HT-29 (cell line): Measurements from ENCODE around the gene IGSF21. TPM values are rescaled to one million over a fixed set of nuclear protein-coding genes. Genes with fewer than 3 reads are reported as not detected.

Experiments used
- DNase-seq: peaks from one replicate; pipeline ENCODE4 v3.0.0-alpha.2; 2015; ENCODE audit warnings: low spot score
- total RNA-seq: library from RNA; depleted of rRNA; stranded (reverse); fragments of >200 nt; shearing (Covaris generic); gene quantifications from 2 replicates; pipeline ENCODE4 v1.2.3, GENCODE V29; 2014

Gene IGSF21
- total RNA-seq, 1 experiment from 2014 or later, result not detected

DNA sequence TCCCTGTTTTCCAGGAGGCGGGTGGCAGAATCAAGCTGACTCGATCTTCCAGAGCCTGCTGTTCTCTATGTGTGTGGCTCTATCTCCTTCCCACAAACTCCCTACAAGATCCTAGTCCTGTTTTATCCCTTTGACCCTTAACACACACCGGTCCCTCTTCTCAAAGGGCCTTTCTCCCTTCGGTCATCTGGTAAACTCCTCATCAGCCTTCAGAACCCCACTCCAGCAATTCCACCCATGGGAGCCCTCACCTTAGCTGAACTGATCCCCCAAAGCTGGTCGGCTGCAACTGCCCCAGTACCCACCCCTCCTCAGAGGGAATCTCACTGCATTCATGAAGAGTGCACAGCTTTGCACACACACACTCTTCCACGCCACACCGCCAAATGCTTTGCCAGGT lies 184.9 kb downstream of the IGSF21 start:
- no peak for DNase-seq

DNA sequence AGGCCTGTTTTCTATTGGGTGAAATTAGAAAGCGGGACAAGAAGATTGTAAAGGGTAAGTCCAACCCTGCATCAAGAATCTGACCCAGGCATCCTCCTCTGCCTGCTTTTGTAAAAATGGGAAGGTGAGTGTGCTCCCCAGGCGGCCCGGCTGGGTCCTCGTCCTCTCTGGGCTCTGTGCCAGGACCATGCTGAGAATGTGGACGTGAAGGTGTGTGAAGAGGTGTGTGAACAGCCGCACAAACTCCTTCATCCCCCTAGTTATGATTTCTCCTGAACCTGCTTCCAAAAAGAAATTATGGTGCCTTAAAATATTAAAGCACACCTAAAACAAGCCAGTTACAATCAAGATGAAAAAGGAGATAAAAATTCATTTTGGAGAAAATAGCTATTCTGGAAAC lies 185.7 kb downstream of the IGSF21 start:
- no peak for DNase-seq

DNA sequence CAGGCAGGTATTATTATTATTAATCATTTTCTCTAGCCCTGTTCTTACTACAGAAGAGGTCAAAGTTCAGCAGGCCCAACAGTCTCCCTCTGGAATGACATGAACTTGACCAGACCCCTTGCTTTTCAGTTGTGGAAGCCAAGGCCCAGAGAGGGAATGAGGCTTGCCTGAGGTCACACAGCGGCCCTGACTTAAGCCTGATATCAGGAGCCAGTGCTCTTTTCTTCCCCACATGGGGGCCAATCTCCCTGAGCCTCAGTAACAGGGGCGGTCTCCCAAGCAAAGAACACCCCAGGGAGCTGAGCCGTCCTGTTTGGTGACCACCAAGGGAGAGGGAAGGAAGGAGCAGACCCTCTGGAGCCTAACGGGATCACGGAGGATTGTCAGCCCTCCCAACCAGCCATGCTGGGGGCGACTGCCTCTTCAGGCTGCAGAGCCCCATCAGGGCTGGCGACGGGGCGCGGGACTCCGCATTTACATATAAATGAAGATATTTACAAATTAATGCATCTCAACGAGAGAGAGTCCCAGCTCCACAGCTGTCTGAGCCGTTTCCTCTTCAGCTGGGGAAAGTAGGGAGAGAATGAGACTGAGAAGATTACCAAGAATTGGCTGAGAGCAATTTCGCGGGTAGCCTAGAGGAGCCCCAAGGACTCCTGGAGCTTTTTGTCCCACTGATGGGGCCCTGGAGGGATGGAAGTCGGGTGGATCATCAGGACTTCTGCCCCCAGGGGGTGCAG lies 187.0 kb downstream of the IGSF21 start:
- no peak for DNase-seq

DNA sequence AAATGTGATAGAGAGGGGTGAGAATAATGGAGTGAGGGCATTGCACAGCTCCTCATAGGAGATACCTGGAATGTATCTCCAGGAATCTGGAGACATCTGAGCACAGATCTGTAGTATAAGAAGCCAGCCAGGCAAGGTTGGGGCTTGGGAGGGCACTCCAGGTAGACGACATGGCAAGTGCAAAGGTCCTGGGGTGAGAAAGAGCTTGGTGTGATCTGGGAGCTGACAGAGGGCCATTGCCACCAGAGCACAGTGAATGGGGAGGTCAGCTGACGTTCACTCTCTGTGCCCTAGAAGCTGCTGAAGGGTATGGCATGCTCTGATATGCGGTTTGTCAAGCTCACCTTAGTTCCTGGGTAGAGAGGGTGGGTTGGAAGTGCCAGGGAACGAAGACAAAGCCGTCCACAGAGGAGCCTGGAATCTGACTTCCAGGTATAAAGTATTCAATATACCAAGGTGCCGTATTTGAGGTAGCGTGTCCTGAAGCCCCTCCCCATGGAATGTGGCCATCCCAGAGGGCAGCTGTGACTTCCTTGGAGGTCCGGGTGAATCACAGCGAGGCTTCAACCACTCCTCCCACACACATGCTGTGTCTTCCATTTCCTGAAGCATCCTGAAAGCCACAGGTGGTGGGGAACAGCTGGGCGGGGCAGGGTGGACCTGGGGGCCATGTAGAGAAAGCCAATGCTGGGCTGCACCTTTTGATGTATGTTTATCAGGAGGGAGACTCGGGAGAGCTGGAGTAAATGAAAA lies 190.5 kb downstream of the IGSF21 start:
- DNase-seq, result no peak

DNA sequence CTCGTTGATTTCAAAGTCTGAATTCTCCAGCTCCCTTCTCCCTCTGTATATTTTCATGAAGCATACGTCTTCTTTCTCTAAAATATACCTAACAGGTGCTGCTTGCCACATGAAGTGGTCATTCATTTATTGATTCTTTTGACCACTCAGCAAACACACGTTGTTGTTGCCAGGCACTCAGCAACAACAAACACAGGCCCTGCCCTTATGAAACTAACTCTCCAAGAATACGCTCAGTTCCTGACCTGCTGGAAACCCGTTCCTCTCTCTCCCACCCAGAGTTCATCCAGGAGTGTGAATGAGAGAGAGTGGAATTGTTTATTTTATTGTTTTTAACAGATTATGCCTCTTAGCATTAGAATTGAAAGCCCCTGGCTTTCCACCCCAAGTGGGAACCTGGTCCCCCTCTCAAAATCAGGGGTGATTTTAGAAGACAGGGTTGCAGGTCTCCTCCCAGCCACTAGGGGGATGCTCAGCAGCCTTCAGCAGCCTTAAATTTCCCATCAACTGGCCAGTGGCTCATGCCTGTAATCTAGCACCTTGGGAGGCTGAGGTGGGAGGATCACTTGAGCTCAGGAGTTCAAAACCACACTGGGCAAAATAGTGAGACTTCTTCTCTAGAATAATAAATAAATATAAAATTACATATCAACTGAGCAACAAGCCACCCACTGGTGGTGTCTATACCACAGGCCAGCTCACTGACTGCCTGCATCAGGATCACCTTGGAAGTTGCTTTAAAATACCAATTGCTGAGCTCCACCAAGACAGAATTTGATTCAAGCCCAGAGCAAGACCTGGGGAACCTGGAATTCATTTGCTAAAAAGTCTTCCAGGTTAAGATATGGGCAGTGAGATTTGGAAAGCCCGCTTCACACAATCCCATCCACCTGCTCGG lies 192.1 kb downstream of the IGSF21 start:
- peak; percentile 61 for DNase-seq

DNA sequence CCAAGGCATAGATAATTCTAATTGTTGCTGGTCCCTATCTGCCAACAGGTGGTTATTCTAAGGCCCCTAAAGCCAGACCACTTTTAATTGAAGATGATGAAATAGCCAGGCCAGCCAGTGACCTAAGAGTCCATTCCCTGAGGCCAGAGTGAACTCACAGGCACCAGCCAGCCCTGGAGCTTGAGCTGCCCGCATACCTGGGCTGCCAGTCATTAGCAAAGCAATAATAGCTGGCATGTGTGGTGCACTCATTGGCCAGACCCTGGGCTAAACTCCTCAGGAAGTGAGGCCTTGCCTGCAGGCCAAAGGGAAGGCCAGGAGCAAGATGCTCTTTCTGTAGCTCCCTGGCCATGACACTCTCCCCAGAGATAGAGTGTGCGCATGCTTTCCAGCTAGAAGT lies 192.8 kb downstream of the IGSF21 start:
- no peak for DNase-seq

DNA sequence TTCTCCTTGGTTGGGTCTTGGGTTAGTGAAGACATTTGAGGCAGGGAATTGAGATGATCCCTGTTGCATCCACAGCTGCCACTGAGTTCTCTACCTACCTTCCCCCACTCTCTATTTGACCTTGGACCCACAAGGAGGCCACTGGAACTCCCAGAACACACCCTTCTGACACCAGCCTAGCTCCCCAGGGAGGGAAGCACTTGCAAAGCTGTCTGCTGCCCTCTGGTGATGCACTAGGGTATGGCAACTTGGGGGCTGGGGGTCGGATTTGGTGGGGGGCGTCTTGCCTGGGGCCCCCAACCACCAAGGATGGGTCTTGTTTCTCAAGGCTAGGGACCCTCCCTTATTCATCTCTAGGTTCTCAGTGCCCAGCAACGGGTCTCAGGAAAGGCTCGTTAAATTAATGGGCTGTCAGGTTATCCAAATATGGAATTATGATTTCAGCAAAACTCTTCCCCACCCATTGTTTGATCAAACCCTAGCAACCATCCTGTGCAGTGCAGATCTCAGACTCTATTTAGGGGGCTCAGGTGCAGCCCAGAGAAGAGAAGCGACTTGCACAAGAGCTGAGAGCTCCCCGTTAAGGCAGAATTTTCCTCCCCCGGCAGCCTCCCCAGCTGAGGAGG lies 195.3 kb downstream of the IGSF21 start:
- no peak for DNase-seq

DNA sequence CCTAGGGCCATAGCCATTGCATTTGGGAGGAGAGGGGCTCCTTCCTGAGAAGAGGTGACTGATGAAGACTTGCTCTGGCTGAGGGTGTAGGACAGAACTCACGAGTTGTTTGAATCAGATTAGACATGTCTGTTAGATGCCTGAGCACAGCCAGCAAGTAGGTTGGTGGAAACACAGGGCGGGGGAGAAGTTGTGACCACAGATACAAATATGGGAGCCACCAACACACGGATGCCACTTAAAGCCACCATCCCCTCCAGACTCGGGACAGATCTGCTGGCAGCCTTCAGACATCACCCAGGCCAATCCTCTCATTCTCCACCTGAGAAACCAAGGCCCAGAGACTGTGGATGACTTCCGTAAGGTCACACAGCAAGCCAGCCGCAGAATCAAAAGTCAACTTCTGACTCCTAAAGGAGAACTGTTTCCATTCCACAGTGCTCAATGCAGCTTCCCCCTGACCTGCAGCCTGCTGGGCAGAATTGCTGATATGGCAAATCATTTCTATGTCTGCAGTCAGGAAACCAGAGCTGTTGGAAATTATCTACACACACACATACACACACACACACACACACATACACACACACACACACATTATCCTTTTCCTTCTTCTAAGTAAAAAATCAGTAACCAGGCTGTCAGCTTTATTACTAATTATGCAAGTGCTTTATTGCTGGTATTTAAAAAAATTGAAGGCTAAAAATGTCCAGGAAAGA lies 196.7 kb downstream of the IGSF21 start:
- DNase-seq, result no peak

DNA sequence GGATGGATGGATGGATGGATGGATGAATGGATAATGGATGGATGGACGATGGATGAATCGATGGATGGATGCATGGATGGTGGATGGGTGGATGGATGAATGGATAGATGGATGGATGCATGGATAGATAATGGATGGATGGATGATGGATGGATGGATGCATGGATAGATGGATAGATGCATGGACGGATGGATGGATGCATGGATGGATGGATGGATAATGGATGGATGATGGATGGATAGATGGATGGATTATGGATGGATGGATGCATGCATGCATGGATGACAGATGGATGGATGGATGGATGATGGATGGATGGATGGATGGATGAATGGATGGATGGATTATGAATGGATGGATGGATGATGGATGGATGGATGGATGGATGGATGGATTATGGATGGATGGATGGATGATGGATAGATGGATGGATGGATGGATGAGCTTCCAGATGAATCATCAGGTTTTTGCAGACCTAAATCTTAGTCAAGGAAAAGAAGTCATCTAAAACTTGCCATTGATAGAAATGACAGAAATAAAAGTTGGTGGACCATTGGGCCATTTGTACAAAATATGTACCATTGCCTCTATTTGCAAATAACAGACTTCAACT lies 197.7 kb downstream of the IGSF21 start:
- no peak for DNase-seq

DNA sequence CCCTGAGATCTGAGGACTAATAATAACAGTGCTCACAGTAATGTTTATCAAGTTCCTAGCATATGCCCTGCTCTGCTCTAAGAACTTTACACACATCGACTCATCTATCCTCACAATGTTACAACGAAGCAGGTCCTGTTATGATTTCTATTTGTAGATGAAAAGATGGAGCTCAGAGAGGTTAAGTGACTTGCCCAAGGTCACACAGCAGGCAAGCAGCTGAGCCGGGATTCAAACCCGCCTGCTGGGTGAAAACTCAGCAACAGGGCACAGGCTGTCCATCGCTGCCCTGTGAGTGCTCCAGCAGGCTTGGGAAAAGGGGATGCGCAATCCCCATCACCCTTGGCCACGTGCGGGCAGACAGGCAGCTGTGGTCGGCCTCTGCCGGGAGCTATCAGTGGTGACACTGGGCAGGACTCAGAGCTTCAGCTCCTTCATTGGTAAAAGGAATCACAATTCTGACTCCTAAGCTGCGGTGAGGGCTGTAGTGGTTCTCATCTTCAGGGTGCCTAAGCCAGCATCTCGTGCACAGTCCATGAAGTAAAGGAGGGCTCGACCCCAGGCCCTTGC lies 199.8 kb downstream of the IGSF21 start:
- no peak for DNase-seq

DNA sequence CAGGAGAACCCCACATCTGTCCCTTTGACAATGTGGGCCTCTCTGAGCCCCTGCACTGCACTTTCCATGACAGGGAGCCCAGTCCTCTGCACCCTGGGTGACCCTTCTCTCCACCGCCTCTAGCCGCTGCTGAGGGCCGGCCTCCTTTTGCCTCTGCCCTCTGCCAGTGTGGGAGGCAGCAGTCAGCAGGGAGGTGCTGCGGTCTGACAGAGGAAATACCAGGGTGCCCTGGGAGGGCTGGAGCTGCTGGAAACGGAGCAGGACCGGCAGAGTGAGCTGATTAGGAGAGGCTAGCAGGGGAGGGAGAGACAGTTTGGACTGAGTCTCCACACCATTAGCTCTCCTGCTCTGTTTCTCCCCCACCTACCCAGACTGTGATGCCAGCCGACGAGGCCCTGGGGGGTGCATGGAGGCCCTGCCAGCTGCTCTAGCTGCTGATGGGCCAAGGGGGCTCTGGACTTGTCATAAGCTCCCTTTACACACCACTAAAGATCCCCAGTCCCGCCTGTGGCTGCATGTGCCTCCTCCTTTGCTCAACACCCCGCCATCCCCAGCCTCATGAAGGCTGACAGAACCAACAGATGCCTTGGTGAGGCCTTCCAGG lies 202.1 kb downstream of the IGSF21 start:
- DNase-seq, result no peak

DNA sequence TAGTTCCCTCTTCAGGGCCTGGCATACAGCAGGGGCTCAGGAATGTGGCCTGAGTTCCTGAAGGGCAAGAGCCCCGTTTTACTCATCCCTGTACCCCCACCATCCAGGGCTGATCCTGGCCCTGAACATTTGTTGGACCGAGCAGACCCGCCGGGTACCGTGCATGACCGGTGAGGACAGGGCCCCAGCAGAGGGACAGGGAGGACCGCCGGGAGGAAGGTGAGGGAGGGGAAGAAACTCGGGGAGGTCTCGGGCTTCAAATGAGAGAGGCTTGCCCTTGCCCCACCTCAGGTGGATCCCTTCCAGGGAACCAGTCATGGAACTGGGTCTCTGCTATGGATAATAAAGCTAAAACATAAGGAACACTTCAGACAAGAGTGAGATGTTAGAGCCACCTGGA lies 205.4 kb downstream of the IGSF21 start:
- DNase-seq, result no peak

DNA sequence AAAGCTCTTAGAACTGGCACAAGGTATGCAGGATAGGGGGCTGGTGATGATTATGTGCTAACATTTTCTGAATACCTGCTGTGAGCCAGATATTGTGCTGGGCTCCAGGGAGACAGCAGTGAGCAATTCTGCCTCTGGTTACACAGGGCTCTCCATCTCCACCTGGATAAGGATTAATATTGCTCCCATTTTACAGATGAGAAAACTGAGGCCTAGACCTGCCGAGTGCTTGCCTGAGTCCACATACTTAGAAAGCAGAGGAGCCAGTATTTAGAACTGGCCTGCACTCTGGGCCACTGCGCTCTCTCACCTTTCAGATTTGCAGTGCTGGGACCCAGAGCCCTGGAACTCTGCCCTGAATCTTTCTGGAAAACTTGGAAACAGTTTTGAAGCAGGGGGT lies 205.9 kb downstream of the IGSF21 start:
- DNase-seq, result no peak

DNA sequence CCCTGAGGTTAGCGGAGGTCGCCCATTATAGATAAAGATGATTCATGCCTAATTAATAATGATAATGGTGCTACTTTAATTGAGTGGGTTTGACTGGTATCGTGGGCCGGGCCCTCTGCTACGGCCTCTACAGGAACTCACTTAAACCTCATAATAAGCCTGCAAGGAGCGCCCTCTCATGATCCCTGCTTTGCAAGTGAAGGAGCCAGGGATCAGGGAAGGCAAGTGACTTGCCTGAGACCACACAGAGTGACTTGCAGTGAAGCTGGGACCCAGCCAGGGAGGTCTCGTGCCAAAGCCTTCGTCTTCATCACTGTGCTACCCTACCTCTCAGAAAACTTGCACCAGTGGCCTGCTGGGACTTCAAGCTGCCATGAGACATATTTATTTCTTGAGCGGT lies 206.8 kb downstream of the IGSF21 start:
- DNase-seq, result no peak

DNA sequence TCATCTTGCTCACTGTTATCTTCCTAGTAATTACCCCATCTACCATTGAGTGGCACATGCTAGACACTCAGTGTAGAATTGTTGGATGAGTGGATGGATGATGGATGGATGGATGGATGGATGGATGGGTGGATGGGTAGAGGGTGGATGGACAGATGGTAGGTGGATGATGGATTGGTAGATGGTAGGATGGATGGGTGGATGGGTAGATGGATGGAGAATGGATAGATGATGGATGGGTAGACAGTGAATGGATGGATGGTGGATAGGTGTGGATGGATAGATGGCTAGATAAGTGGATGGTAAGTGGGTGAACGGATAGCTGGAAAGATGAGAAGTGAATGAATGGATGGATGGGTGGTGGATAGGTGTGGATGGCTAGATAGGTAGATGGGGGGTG lies 207.9 kb downstream of the IGSF21 start:
- DNase-seq, result no peak

DNA sequence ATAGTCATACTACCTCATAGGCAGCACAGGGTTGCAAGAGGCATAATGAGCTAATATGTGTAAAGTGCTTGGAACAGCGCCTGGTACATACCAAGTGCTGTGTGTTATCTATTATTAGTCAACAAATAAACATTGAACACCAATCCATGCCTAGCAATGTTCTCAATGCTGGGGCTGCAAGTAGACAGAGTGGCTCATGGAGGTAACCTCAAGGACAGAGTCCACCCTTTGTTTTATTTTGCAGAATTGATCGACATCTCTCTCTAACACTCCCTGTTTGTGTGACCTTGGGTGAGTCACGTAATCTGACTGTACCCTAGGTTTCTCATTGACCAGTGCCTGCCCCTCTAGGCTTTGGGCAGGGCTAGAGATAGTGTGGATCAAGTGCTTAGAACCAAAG lies 209.2 kb downstream of the IGSF21 start:
- DNase-seq, result peak; percentile 9

DNA sequence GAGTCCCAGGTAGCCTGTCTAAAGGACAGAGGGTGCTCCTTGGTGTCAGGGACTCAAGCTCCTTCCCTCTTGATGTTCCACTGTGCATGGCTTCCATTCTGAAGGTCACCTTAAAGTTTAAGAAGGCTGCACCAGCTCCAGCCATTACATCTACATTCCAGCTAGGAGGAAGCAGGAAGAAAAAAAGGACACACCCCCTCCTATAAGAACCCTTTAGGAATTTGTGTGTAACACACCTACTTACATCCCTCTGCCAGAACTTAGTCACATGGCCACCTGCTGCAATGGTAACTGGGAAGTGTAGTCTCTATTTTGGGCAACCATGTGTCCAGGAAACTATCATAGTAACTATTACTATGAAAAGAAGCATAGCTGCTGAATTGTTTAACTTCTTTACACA lies 211.5 kb downstream of the IGSF21 start:
- peak; percentile 60 for DNase-seq

DNA sequence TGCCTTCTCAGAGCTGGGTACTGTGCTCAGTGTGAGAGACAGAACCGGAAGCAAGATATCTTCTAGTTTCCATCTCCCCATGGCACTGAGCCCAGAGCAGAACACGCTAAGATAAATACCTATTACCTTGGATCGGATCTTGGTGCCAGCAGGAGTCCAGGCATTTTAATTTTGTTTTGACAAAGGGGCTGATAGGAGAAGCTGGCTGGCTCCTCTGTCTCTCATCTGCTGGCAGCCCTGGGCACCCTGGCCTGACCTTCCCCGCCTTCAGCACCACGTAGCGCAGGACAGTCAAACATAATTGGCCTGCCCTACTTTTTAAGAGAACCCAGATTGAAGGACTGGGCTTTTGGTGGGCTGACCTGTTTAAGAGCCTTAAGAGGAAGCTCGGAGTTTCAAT lies 212.5 kb downstream of the IGSF21 start:
- no peak for DNase-seq

DNA sequence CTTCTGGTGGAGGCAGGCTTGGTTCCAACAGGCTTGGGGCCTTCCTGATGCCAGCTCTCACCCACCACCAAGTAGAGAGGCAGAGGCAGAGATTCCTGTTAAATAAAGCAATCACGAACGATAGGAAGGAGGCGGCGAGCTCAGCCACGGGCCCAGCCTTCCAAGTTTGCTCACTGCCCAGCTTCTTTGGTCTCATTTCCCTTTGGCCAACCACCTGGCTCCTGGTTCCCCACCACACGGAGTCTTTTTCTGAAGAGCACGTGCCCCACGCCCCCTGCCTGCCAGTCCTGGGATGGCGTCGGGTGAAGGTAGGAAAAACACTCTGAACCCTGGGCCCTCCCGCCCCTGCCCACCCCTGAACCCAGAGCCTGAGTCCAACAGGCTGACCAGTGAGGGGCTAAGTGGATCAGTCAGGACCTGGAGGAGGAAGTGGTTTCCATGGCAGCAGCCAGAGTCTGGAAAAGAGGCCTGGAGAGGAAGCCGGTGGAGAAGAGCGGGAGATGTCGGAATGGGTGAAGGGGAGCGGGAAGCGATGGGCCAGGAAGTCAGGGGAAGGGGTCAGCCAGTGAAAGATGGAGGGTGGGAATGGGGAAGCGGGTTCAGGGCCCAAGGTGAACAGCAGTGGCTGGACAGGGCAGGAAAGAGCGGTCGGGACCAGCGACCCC lies 214.9 kb downstream of the IGSF21 start:
- no peak for DNase-seq
